Astrocyte of the cerebellum (primary cell): ENCODE data around the gene RSAD2.

Experiments
- DNase-seq: peaks from one replicate; pipeline ENCODE4 v3.0.0-alpha.2; 2011; ENCODE audit warnings: low read depth
- H3K4me3 ChIP-seq: 2 replicates; pipeline ENCODE4 v1.5.1; 2011; ENCODE audit warnings: mild to moderate bottlenecking, low read depth, low read length, moderate library complexity
- in situ Hi-C: cut with HindIII; loops from 2 replicates; pipeline ENCODE4 v1.10.0; 2017; ENCODE audit warnings: low sequenced_read_pairs
- TF ChIP-seq, protein P1 (sequence below): IDR thresholded peaks from 2 replicates; pipeline ENCODE4 v1.5.1; 2012; ENCODE audit warnings: low read length, low read depth, moderate library complexity, mild to moderate bottlenecking; ENCODE audit errors: missing control alignments

Gene RSAD2

GRCh38 chr2:6927753-6928152 is 50.2 kb downstream of the RSAD2 start:
- no peak overlapping the region for H3K4me3 ChIP-seq
- DNase-seq: no peak
- in situ Hi-C loops: no loop called here
- TF ChIP-seq, protein P1, sequence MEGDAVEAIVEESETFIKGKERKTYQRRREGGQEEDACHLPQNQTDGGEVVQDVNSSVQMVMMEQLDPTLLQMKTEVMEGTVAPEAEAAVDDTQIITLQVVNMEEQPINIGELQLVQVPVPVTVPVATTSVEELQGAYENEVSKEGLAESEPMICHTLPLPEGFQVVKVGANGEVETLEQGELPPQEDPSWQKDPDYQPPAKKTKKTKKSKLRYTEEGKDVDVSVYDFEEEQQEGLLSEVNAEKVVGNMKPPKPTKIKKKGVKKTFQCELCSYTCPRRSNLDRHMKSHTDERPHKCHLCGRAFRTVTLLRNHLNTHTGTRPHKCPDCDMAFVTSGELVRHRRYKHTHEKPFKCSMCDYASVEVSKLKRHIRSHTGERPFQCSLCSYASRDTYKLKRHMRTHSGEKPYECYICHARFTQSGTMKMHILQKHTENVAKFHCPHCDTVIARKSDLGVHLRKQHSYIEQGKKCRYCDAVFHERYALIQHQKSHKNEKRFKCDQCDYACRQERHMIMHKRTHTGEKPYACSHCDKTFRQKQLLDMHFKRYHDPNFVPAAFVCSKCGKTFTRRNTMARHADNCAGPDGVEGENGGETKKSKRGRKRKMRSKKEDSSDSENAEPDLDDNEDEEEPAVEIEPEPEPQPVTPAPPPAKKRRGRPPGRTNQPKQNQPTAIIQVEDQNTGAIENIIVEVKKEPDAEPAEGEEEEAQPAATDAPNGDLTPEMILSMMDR: no peak

- TF ChIP-seq, protein P1: no peak
- in situ Hi-C loops: no loop called here
- no peak for DNase-seq
- no peak overlapping the region for H3K4me3 ChIP-seq
Measured at GRCh38 chr2:6928452-6928851, 50.9 kb downstream of the RSAD2 start.

DNA sequence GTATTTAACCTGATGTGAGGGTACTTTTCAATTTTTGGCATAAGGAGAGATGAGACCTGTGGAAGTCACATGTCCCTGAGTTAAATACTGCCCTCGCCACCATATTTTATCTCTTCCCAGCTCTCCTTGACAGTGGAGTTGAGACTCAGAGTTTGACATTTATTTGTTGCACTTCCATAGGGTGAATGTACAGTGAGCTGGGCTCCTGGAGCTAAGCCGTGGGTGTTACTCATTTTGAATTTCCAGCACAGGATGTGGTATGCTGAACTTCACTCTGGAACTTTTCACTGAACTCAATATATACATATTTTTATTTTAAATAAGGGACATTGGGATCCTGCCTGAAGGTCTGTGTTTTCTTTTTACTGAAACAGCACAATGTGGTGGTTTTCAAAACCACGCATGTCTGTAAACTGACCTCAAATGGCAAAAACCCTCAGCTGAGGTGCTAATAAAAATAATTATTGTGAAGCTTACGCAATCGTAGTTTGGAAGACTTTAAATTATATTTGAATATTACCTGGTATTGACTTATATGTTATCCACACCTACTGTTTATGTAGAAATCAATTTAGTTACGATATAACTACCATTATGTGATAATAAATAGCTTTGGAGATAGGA is 51.7 kb downstream of the RSAD2 start:
- TF ChIP-seq, protein P1: no peak
- in situ Hi-C loops: no loop called here
- no peak overlapping the region for H3K4me3 ChIP-seq
- no peak for DNase-seq

- DNase-seq: no peak
- no peak overlapping the region for H3K4me3 ChIP-seq
- in situ Hi-C loops: no loop called here
- TF ChIP-seq, protein P1: no peak
Measured at GRCh38 chr2:6930923-6931647, 53.5 kb downstream of the RSAD2 start.

GRCh38 chr2:6931753-6932152 is 54.2 kb downstream of the RSAD2 start:
- no peak overlapping the region for H3K4me3 ChIP-seq
- no peak for DNase-seq
- in situ Hi-C loops: no loop called here
- TF ChIP-seq, protein P1: no peak

- TF ChIP-seq, protein P1: no peak
- in situ Hi-C loops: no loop called here
- no peak for DNase-seq
- H3K4me3 ChIP-seq: no peak overlapping the region
Measured at GRCh38 chr2:6932206-6932605, 54.6 kb downstream of the RSAD2 start.
